ENCODE measurements around the gene ZC2HC1B. TPM values are rescaled to one million over a fixed set of nuclear protein-coding genes. Genes with fewer than 3 reads are reported as not detected.
"Not testable (repeated sequence)": the region's sequence is repeated elsewhere in the genome, so short reads cannot be mapped to it uniquely, and the experiment has no call there.

ZC2HC1B gene
- total and polyA plus RNA-seq, 10 of the 15 experiments (the other 5 are each of a cell fraction or from before 2014, with no cell fraction given): 0.09 to 0.36 (median 0.31) TPM; not detected in 5

GRCh38 chr6:143872201-143872600 is 7.9 kb downstream of the ZC2HC1B start:
- no peaks in the 10 kb centered on the region for H3K79me2 ChIP-seq (ENCODE audit: control insufficient read depth, insufficient read depth, low read length)
- FAIRE-seq (no peak), ATAC-seq (peak; percentile 91), DNase-seq (ENCODE audit: low read depth, low spot score) (peak; percentile 11)
- 48% methylated on average over 2 of the region's 2 CpGs for WGBS (ENCODE audit: insufficient coverage, insufficient replicate concordance, low lambda C conversion rate, missing lambda C conversion rate)
- ChIA-PET RAD21 (ENCODE audit: unreplicated experiment) (no interaction called here), SMC1A (ENCODE audit: uncharacterized antibody, unreplicated experiment) (interaction anchor here (1.3 kb wide), 1 partner anchor 13 kb away, joined by 3 read pairs; no protein-coding TSS in a partner anchor), POLR2A (no interaction called here), CTCF (interaction anchor here (1.0 kb wide), 1 partner anchor 68 kb away, joined by 3 read pairs; no protein-coding TSS in a partner anchor)
- peaks cover 7% of the 10 kb centered on the region; the same call in 2 of the 3 replicates for H3K9me3 ChIP-seq (replicated peaks; ENCODE audit: control insufficient read depth, insufficient read depth, low read length)
- H3K36me3 ChIP-seq (ENCODE audit: control insufficient read depth in 2 of 2, insufficient read depth in 2 of 2, low read length in 1 of 2): no peaks in the 10 kb centered on the region
- in situ Hi-C loops (cut with MboI) (no loop called here), intact Hi-C loops (cut with micrococcal nuclease; ENCODE audit: unreplicated experiment) (no loop called here)
- no peak overlapping the region for H3K9ac ChIP-seq (ENCODE audit: control insufficient read depth, insufficient read depth, low read length)
- no TSS peak for BruUV-seq (replicated peaks)
- H2AFZ ChIP-seq (ENCODE audit: control insufficient read depth, low read depth, low read length): peak overlapping the region; percentile 7; the same call in 1 of the 2 replicates
- H3K27me3 ChIP-seq (replicated peaks in 1 of 2; ENCODE audit: control insufficient read depth in 2 of 2, insufficient read depth in 2 of 2, low read length in 1 of 2): no peaks in the 10 kb centered on the region
- H3K4me2 ChIP-seq (ENCODE audit: control insufficient read depth, insufficient read depth): no peak overlapping the region
- no peak overlapping the region for H3K27ac ChIP-seq (ENCODE audit: control insufficient read depth, insufficient read depth)
- TF ChIP-seq, protein P1, sequence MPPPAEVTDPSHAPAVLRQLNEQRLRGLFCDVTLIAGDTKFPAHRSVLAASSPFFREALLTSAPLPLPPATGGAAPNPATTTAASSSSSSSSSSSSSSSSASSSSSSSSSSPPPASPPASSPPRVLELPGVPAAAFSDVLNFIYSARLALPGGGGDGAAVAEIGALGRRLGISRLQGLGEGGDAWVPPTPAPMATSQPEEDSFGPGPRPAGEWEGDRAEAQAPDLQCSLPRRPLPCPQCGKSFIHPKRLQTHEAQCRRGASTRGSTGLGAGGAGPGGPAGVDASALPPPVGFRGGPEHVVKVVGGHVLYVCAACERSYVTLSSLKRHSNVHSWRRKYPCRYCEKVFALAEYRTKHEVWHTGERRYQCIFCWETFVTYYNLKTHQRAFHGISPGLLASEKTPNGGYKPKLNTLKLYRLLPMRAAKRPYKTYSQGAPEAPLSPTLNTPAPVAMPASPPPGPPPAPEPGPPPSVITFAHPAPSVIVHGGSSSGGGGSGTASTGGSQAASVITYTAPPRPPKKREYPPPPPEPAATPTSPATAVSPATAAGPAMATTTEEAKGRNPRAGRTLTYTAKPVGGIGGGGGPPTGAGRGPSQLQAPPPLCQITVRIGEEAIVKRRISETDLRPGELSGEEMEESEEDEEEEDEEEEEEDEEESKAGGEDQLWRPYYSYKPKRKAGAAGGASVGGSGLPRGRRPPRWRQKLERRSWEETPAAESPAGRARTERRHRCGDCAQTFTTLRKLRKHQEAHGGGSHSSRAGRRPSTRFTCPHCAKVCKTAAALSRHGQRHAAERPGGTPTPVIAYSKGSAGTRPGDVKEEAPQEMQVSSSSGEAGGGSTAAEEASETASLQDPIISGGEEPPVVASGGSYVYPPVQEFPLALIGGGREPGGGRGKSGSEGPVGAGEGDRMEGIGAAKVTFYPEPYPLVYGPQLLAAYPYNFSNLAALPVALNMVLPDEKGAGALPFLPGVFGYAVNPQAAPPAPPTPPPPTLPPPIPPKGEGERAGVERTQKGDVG (CRISPR knock-in tag; IDR thresholded peaks at IDR 0.05): no peak
- TF ChIP-seq SMAD1 (IDR thresholded peaks at IDR 0.05; ENCODE audit: low read depth, partially characterized antibody) (no peak), IRF4 (IDR thresholded peaks at IDR 0.05; ENCODE audit: low read depth, low read length) (peak; percentile 27; the same call in 1 of the 2 replicates), JUNB (IDR thresholded peaks at IDR 0.05) (peak; percentile 65)
- no peak overlapping the region for H3K4me3 ChIP-seq
- no peaks in the 10 kb centered on the region for H4K20me1 ChIP-seq (ENCODE audit: control insufficient read depth, insufficient read depth)
- peaks cover 4% of the 10 kb centered on the region; the same call in 1 of the 2 replicates for H3K4me1 ChIP-seq (ENCODE audit: control insufficient read depth, insufficient read depth, low read length)

DNA sequence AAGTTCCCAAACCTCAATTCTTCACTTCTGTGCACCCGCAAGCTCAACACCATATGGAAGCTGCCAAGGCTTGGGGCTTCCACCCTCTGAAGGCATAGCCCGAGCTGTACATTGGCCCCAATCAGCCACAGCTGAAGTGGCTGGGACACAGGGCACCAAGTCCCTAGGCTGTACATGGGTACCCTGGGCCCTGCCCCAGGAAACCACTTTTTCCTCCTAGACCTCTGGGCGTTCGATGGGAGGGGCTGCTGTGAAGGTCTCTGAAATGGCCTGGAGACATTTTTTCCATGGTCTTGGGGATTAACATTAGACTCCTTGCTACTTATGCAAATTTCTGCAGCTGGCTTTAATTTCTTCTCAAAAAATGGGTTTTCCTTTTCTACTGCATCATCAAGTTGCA is 9.3 kb downstream of the ZC2HC1B start:
- DNase-seq (ENCODE audit: low read depth, low spot score); H4K20me1 ChIP-seq (ENCODE audit: control insufficient read depth, insufficient read depth); RAD21 ChIA-PET (ENCODE audit: unreplicated experiment); H3K9me3 ChIP-seq (replicated peaks; ENCODE audit: control insufficient read depth, insufficient read depth, low read length); H2AFZ ChIP-seq (ENCODE audit: control insufficient read depth, low read depth, low read length); H3K27me3 ChIP-seq (replicated peaks in 1 of 2; ENCODE audit: control insufficient read depth in 2 of 2, insufficient read depth in 2 of 2, low read length in 1 of 2); in situ Hi-C loops (cut with MboI); POLR2A ChIA-PET; H3K36me3 ChIP-seq (ENCODE audit: control insufficient read depth in 2 of 2, insufficient read depth in 2 of 2, low read length in 1 of 2); CTCF ChIA-PET; FAIRE-seq; H3K4me1 ChIP-seq (ENCODE audit: control insufficient read depth, insufficient read depth, low read length); H3K4me2 ChIP-seq (ENCODE audit: control insufficient read depth, insufficient read depth); SMC1A ChIA-PET (ENCODE audit: uncharacterized antibody, unreplicated experiment); H3K27ac ChIP-seq (ENCODE audit: control insufficient read depth, insufficient read depth); H3K9ac ChIP-seq (ENCODE audit: control insufficient read depth, insufficient read depth, low read length); intact Hi-C loops (cut with micrococcal nuclease; ENCODE audit: unreplicated experiment); ATAC-seq; H3K4me3 ChIP-seq; BruUV-seq (replicated peaks); H3K79me2 ChIP-seq (ENCODE audit: control insufficient read depth, insufficient read depth, low read length): not testable (repeated sequence)
- 90% methylated on average over 4 of the region's 4 CpGs for WGBS (ENCODE audit: insufficient coverage, insufficient replicate concordance, low lambda C conversion rate, missing lambda C conversion rate)
